ENCODE results near the gene ZKSCAN1. TPM values are rescaled to one million over a fixed set of nuclear protein-coding genes. Genes with fewer than 3 reads are reported as not detected.

ZKSCAN1 gene
- total RNA-seq, 4 donors from 2014 or later: 31.6 to 35.5 (median 31.7) TPM

DNA sequence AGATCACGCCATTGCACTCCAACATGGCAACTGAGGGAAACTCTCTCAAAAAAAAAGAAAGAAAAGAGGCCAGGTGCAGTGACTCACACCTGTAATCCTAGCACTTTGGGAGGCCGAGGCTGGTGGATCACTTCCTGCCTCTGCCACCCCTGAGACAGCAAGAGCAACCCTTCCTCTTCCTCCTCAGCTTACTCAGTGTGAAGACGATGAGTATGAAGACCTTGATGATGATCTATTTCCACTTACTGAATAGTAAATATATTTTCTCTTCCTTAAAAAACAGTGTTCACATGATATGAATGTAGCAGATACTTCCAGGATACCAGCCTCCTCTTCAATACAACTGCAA is 2.1 kb upstream of the ZKSCAN1 start:
- no peaks in the 10 kb centered on the region for H3K36me3 ChIP-seq
- H3K4me1 ChIP-seq: peaks cover 0 to 28% (median 10%) of the 10 kb centered on the region in 3 donors
- no peak overlapping the region for H3K27ac ChIP-seq
- WGBS, 2 donors (ENCODE audit: low coverage in 1 of 2): 67 to 85% methylated on average over 3 of the region's 3 CpGs
- no peaks in the 10 kb centered on the region for H3K27me3 ChIP-seq
- TF ChIP-seq POLR2AphosphoS5 (IDR thresholded peaks at IDR 0.05): no peak
- TF ChIP-seq EP300 (IDR thresholded peaks at IDR 0.05): no peak
- no peak for TF ChIP-seq POLR2A (IDR thresholded peaks at IDR 0.05)
- no peak for TF ChIP-seq CTCF (IDR thresholded peaks at IDR 0.05)
- ATAC-seq: no peak
- H3K9me3 ChIP-seq: no peaks in the 10 kb centered on the region
- no peak overlapping the region for H3K4me3 ChIP-seq

DNA sequence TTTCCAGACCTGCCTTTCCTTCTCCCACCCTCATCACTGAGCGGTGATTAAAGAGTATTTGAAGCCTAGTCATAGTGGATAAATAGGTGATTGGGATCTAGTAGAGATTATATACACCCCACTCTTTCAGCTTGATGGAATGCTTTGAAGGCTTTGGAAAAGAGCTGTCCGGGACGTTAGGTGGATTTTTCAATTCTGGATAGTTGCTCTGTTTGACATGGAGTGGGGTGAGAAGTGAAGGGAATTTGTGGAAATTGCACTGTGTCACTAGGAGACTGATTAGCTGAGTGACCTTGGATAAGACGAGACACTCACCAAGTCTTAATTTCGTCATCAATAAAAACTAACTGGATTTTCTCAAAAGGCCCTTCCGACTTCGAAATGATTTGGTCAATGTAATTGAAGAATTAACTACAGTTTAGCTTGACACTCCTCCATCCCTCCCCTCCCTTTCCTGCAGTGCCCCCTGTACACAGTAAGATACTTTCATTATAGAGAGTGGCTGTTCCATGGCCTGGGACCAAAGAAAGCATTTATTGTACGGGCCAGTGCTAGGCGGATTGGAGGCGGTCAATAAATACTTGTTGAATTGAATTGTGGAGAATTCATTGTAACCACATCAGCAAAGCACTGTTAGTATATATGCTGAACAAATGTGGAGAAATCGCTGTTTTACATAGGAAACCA is 962 bp downstream of the ZKSCAN1 start:
- 11 to 19% methylated on average over 10 to 11 of the region's 11 CpGs for WGBS, 2 donors (ENCODE audit: low coverage in 1 of 2)

DNA sequence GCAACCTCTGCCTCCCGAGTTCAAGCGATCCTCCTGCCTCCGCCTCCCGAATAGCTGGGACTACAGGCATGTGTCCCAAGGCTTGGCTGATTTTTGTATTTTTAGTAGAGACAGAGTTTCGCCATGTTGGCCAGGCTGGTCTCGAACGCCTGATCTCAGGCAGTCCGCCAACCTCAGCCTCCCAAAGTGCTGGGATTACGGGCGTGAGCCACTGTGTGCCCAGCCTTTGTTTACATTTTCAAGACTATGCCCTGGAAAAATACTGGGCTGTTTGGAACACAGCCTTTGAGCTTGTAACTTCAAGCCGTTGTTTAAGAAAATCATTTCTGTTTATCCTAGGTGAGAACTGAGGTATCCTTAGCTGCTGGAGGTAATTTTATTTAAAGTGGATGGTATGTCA is 1.9 kb downstream of the ZKSCAN1 start:
- peaks cover 0 to 5% of the 10 kb centered on the region in 2 donors for H3K36me3 ChIP-seq
- no peak for ATAC-seq
- peak overlapping the region in 1 of 2 donors; percentile 90 for H3K4me3 ChIP-seq
- no peaks in the 10 kb centered on the region for H3K9me3 ChIP-seq
- TF ChIP-seq POLR2AphosphoS5 (IDR thresholded peaks at IDR 0.05): peak; percentile 34
- TF ChIP-seq CTCF (IDR thresholded peaks at IDR 0.05): no peak
- WGBS, 2 donors (ENCODE audit: low coverage in 1 of 2): 62 to 80% methylated on average over 2 to 9 of the region's 11 CpGs
- H3K4me1 ChIP-seq: peaks cover 0 to 66% (median 10%) of the 10 kb centered on the region in 3 donors
- H3K27me3 ChIP-seq: no peaks in the 10 kb centered on the region
- peak overlapping the region; percentile 39 to 98 (median 80) for H3K27ac ChIP-seq

More for the DNA sequence above, 962 bp downstream of the ZKSCAN1 start:
- Histone ChIP-seq H3K4me3 (peak overlapping the region; percentile 80 to 90), H3K27me3 (no peaks in the 10 kb centered on the region), H3K36me3 (no peaks in the 10 kb centered on the region), H3K27ac (peak overlapping the region; percentile 97 to 98 (median 98)), H3K9me3 (no peaks in the 10 kb centered on the region), H3K4me1 (peaks cover 0 to 56% (median 10%) of the 10 kb centered on the region in 3 donors)
- TF ChIP-seq CTCF (IDR thresholded peaks at IDR 0.05) (no peak), POLR2AphosphoS5 (IDR thresholded peaks at IDR 0.05) (no peak), POLR2A (IDR thresholded peaks at IDR 0.05) (no peak), EP300 (IDR thresholded peaks at IDR 0.05) (no peak)
- ATAC-seq: no peak

- Histone ChIP-seq H3K27me3 (no peaks in the 10 kb centered on the region), H3K4me1 (peaks cover 0 to 72% (median 10%) of the 10 kb centered on the region in 3 donors), H3K4me3 (no peak overlapping the region), H3K36me3 (peaks cover 0 to 11% of the 10 kb centered on the region in 2 donors), H3K27ac (peak overlapping the region; percentile 39 to 98 (median 80)), H3K9me3 (no peaks in the 10 kb centered on the region)
- 88 to 95% methylated on average over 5 of the region's 5 CpGs for WGBS, 2 donors (ENCODE audit: low coverage in 1 of 2)
- no peak for ATAC-seq
- TF ChIP-seq POLR2A (IDR thresholded peaks at IDR 0.05): no peak
- TF ChIP-seq EP300 (IDR thresholded peaks at IDR 0.05): no peak
- no peak for TF ChIP-seq CTCF (IDR thresholded peaks at IDR 0.05)
- TF ChIP-seq POLR2AphosphoS5 (IDR thresholded peaks at IDR 0.05): no peak
These were observed 2.5 kb downstream of the ZKSCAN1 start for GRCh38 chr7:100017875-100018274.

DNA sequence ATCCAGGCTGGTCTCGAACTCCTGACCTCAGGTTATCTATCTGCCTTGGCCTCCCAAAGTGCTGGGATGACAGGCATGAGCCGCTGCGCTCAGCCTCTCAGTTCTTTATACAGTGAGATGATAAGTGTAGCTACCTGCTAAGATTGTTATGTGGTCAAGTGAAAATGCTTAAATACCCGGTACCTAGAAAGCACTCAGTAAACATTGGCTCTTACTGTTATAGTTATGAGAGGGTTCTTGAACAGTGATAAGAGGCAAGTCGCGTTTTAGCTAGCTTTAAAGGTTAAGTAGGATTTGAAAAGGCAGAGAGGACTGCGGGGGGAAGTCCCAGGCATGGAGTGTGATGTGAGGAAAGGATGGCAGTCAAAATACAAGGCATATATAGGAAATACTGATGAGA is 4.5 kb downstream of the ZKSCAN1 start:
- WGBS, 2 donors (ENCODE audit: low coverage in 1 of 2): 57 to 64% methylated on average over 3 to 7 of the region's 7 CpGs
- no peak for ATAC-seq
- no peak overlapping the region for H3K4me3 ChIP-seq
- TF ChIP-seq POLR2A (IDR thresholded peaks at IDR 0.05) (no peak), EP300 (IDR thresholded peaks at IDR 0.05) (no peak), CTCF (IDR thresholded peaks at IDR 0.05) (no peak)
- H3K27ac ChIP-seq: peak overlapping the region in 2 of 4 donors; percentile 11 to 98
- peaks cover 4 to 31% of the 10 kb centered on the region in 2 donors for H3K36me3 ChIP-seq
- peaks cover 0 to 77% (median 10%) of the 10 kb centered on the region in 3 donors for H3K4me1 ChIP-seq
- H3K27me3 ChIP-seq: no peaks in the 10 kb centered on the region
- H3K9me3 ChIP-seq: no peaks in the 10 kb centered on the region

Data from gastroesophageal sphincter (tissue), 4 donors.